HEK293 (cell line): ENCODE data around the gene COTL1.

ENCODE experiments used
- CTCF ChIA-PET: fragments of 350-600 bp; formaldehyde crosslinking; extraction: SDS; loops from one replicate; lab custom pipeline; 2021; ENCODE audit warnings: antibody characterized with exemption; lab: Yijun Ruan, JAX
- POLR2A ChIA-PET: fragments of 300-600 bp; formaldehyde crosslinking; extraction: SDS; loops from one replicate; lab custom pipeline; 2020; ENCODE audit warnings: antibody characterized with exemption, inconsistent platforms; lab: Yijun Ruan, JAX
- H3K27ac ChIP-seq: fragments of 200-500 bp; sonication (Bioruptor generic); 2 replicates; pipeline ENCODE4 v1.5.1; 2014; ENCODE audit warnings: low read depth, low read length, control low read depth, inconsistent platforms; ENCODE audit errors: extremely low read depth
- H3K36me3 ChIP-seq, 2 experiments: fragments of 200-500 bp in 1 of 2; sonication (Bioruptor generic) in 1 of 2; 1 replicate in 1 of 2; 2 replicates in 1 of 2; pipeline ENCODE4 v1.5.1; 2014 to 2017; ENCODE audit warnings: inconsistent platforms in 2 of 2, low read length in 2 of 2; ENCODE audit not compliant: control insufficient read depth in 2 of 2, insufficient read depth in 1 of 2
- H3K4me1 ChIP-seq: fragments of 200-500 bp; sonication (Bioruptor generic); 2 replicates; pipeline ENCODE4 v1.5.1; 2014; ENCODE audit warnings: mild to moderate bottlenecking, low read length, inconsistent platforms; ENCODE audit not compliant: control insufficient read depth, insufficient read depth
- H3K4me3 ChIP-seq: 2 replicates; pipeline ENCODE4 v1.5.1; 2011; ENCODE audit warnings: low read depth, mild to moderate bottlenecking, control low read depth, low read length, moderate library complexity
- H3K9me3 ChIP-seq: fragments of 200-500 bp; sonication (Bioruptor generic); 2 replicates; pipeline ENCODE4 v1.5.1; 2014; ENCODE audit warnings: low read depth, low read length, inconsistent platforms; ENCODE audit not compliant: control insufficient read depth, insufficient read depth
- CTCF ChIP-seq: fragments of 450-650 bp; formaldehyde crosslinking; IDR thresholded peaks from 2 replicates; pipeline ENCODE4 v1.5.1; 2016; ENCODE audit warnings: missing biosample characterization, missing genetic modification characterization
- EGR2 ChIP-seq: fragments of 450-650 bp; formaldehyde crosslinking; IDR thresholded peaks from 2 replicates; pipeline ENCODE4 v1.5.1; 2016; ENCODE audit warnings: low read depth, missing biosample characterization, missing genetic modification characterization
- GFI1B ChIP-seq: fragments of 450-650 bp; formaldehyde crosslinking; IDR thresholded peaks from 2 replicates; pipeline ENCODE4 v1.5.1; 2016; ENCODE audit warnings: missing biosample characterization, missing genetic modification characterization
- HOXD13 ChIP-seq: sonication (generic); formaldehyde crosslinking; IDR thresholded peaks from 2 replicates; pipeline ENCODE4 v1.8.0; 2022; ENCODE audit warnings: missing genetic modification reagents, borderline replicate concordance
- PATZ1 ChIP-seq: fragments of 450-650 bp; formaldehyde crosslinking; IDR thresholded peaks from 2 replicates; pipeline ENCODE4 v1.5.1; 2016; ENCODE audit warnings: missing biosample characterization, missing genetic modification characterization
- PRDM4 ChIP-seq: fragments of 450-650 bp; formaldehyde crosslinking; IDR thresholded peaks from 2 replicates; pipeline ENCODE4 v1.5.1; 2017; ENCODE audit warnings: missing biosample characterization, missing genetic modification characterization
- SETDB1 ChIP-seq: IDR thresholded peaks from one replicate; pipeline ENCODE4 v1.6.1; 2017; ENCODE audit warnings: mild to moderate bottlenecking, low read length, moderate library complexity, mixed read lengths; ENCODE audit not compliant: insufficient read length
- TRIM28 ChIP-seq: IDR thresholded peaks from 2 replicates; pipeline ENCODE4 v1.6.1; 2011; ENCODE audit warnings: low read length, control low read depth, borderline replicate concordance
- ZBTB17 ChIP-seq: fragments of 450-650 bp; formaldehyde crosslinking; IDR thresholded peaks from 2 replicates; pipeline ENCODE4 v1.5.1; 2016; ENCODE audit warnings: missing biosample characterization, missing genetic modification characterization
- ZBTB20 ChIP-seq: fragments of 450-650 bp; formaldehyde crosslinking; IDR thresholded peaks from 2 replicates; pipeline ENCODE4 v1.5.1; 2016; ENCODE audit warnings: missing biosample characterization, missing genetic modification characterization
- ZNF146 ChIP-seq: fragments of 450-650 bp; formaldehyde crosslinking; IDR thresholded peaks from 2 replicates; pipeline ENCODE4 v1.5.1; 2016; ENCODE audit warnings: missing biosample characterization, missing genetic modification characterization
- ZNF221 ChIP-seq: fragments of 450-650 bp; formaldehyde crosslinking; IDR thresholded peaks from 2 replicates; pipeline ENCODE4 v1.5.1; 2017; ENCODE audit warnings: missing biosample characterization, missing genetic modification characterization, borderline replicate concordance
- ZNF24 ChIP-seq: fragments of 450-650 bp; formaldehyde crosslinking; IDR thresholded peaks from 2 replicates; pipeline ENCODE4 v1.5.1; 2016; ENCODE audit warnings: missing biosample characterization, missing genetic modification characterization
- ZNF248 ChIP-seq: fragments of 450-650 bp; formaldehyde crosslinking; IDR thresholded peaks from 2 replicates; pipeline ENCODE4 v1.5.1; 2017; ENCODE audit warnings: missing biosample characterization, missing genetic modification characterization
- ZNF548 ChIP-seq: fragments of 450-650 bp; formaldehyde crosslinking; IDR thresholded peaks from 2 replicates; pipeline ENCODE4 v1.5.1; 2016; ENCODE audit warnings: missing biosample characterization, missing genetic modification characterization
- ZNF747 ChIP-seq: fragments of 450-650 bp; formaldehyde crosslinking; IDR thresholded peaks from 2 replicates; pipeline ENCODE4 v1.5.1; 2016; ENCODE audit warnings: missing biosample characterization, missing genetic modification characterization
- ZNF776 ChIP-seq: fragments of 450-650 bp; formaldehyde crosslinking; IDR thresholded peaks from 2 replicates; pipeline ENCODE4 v1.5.0; 2017; ENCODE audit warnings: missing biosample characterization, missing genetic modification characterization, borderline replicate concordance

Gene COTL1

GRCh38 chr16:84530590-84530989, 87.3 kb downstream of the COTL1 start:
- CTCF ChIA-PET, result interaction anchor here (0.6 to 3.5 kb wide), 4 partner anchors 9 to 45 kb away, joined by 3 to 17 read pairs (median 4); no protein-coding TSS in a partner anchor
- no peak for TF ChIP-seq EGR2 (tag by site-specific recombination)
- Histone ChIP-seq H3K4me1 (no peaks in the 10 kb centered on the region), H3K4me3 (no peak overlapping the region), H3K27ac (no peak overlapping the region), H3K36me3 (no peaks in the 10 kb centered on the region), H3K9me3 (no peaks in the 10 kb centered on the region)
- POLR2A ChIA-PET, result no interaction called here

- Histone ChIP-seq H3K36me3 (no peaks in the 10 kb centered on the region), H3K27ac (no peak overlapping the region), H3K9me3 (no peaks in the 10 kb centered on the region), H3K4me1 (no peaks in the 10 kb centered on the region), H3K4me3 (no peak overlapping the region)
- CTCF ChIA-PET, result interaction anchor here (0.8 to 1.1 kb wide), 3 partner anchors 10 to 33 kb away, joined by 3 to 5 read pairs (median 3); no protein-coding TSS in a partner anchor
- no peak for TF ChIP-seq ZNF24 (tag by site-specific recombination)
- TF ChIP-seq ZNF548, result peak; percentile 64
- TF ChIP-seq SETDB1, result peak; percentile 45
- peak; percentile 97; the same call in 1 of the 2 replicates for TF ChIP-seq TRIM28
- TF ChIP-seq, all 188 proteins: peak for 3
- POLR2A ChIA-PET, result no interaction called here
Observed at GRCh38 chr16:84529607-84530006, 88.3 kb downstream of the COTL1 start.

GRCh38 chr16:84528322-84528721, 89.6 kb downstream of the COTL1 start:
- POLR2A ChIA-PET, result interaction anchor here (0.5 to 0.6 kb wide), 2 partner anchors 10 to 29 kb away, joined by 5 to 8 read pairs; no protein-coding TSS in a partner anchor
- TF ChIP-seq ZBTB20 (tag by site-specific recombination) (no peak), ZBTB17 (no peak)
- H3K27ac ChIP-seq, result no peak overlapping the region
- H3K4me3 ChIP-seq, result no peak overlapping the region
- no peaks in the 10 kb centered on the region for H3K9me3 ChIP-seq
- no peaks in the 10 kb centered on the region for H3K36me3 ChIP-seq
- no peaks in the 10 kb centered on the region for H3K4me1 ChIP-seq
- CTCF ChIA-PET, result interaction anchor here (0.6 to 2.1 kb wide), 3 partner anchors 17 to 1984 kb away, joined by 3 to 10 read pairs (median 8); no protein-coding TSS in a partner anchor

GRCh38 chr16:84527532-84528269, 90.2 kb downstream of the COTL1 start:
- Histone ChIP-seq H3K9me3 (no peaks in the 10 kb centered on the region), H3K27ac (no peak overlapping the region), H3K36me3 (no peaks in the 10 kb centered on the region), H3K4me1 (no peaks in the 10 kb centered on the region)
- POLR2A ChIA-PET, result interaction anchor here (0.6 kb wide), 1 partner anchor 91 kb away, joined by 9 read pairs; no protein-coding TSS in a partner anchor
- TF ChIP-seq GFI1B (tag by site-specific recombination), result no peak
- no peak for TF ChIP-seq ZNF221
- TF ChIP-seq ZNF146 (tag by site-specific recombination), result no peak
- TF ChIP-seq ZBTB20 (tag by site-specific recombination), result no peak
- TF ChIP-seq ZNF747 (tag by site-specific recombination), result no peak
- TF ChIP-seq ZNF24 (tag by site-specific recombination), result no peak
- TF ChIP-seq CTCF (tag by site-specific recombination), result no peak
- TF ChIP-seq ZNF248 (tag by site-specific recombination), result no peak
- TF ChIP-seq PRDM4, result no peak
- TF ChIP-seq ZNF776 (tag by site-specific recombination), result no peak
- TF ChIP-seq HOXD13 (CRISPR knock-in tag), result no peak
- TF ChIP-seq PATZ1 (tag by site-specific recombination), result no peak
- TF ChIP-seq, all 188 proteins: peak for 0
- H3K4me3 ChIP-seq, result no peak overlapping the region
- CTCF ChIA-PET, result interaction anchor here (0.6 to 2.1 kb wide), 3 partner anchors 16 to 222 kb away, joined by 3 to 10 read pairs (median 8); no protein-coding TSS in a partner anchor
